B cell (primary cell): ENCODE measurements around the gene GRID2.

Experiments used
- CTCF ChIP-seq: fragments of 200-600 bp; IDR thresholded peaks from one replicate; pipeline ENCODE4 v1.8.0; 2022; ENCODE audit warnings: antibody characterized with exemption, mild to moderate bottlenecking
- EZH2 ChIP-seq: IDR thresholded peaks from 2 replicates; pipeline ENCODE4 v1.6.1; 2012; ENCODE audit warnings: borderline replicate concordance, low read depth, mild to moderate bottlenecking, moderate library complexity, low read length; ENCODE audit not compliant: insufficient read depth, poor library complexity, severe bottlenecking

- TF ChIP-seq CTCF (no peak), EZH2 (no peak)
These were observed 311.3 kb downstream of the GRID2 start for GRCh38 chr4:92615049-92615448.
